Activated CD8-positive, alpha-beta T cell treated with anti-CD3 and anti-CD28 coated beads for 36 hours (primary cell): ENCODE data around the gene NKAIN2. TPM values are rescaled to one million over a fixed set of nuclear protein-coding genes. Genes with fewer than 3 reads are reported as not detected.

ENCODE experiments used
- ATAC-seq: fragments of 200-7000 bp; cut with Tn5 transposase; one replicate; pipeline ENCODE4 v1.10.0; 2021; ENCODE audit warnings: mild to moderate bottlenecking, moderate library complexity
- CTCF ChIA-PET: fragments of 350-600 bp; sonication (Branson Sonifier 250); formaldehyde crosslinking; loops from one replicate; lab custom pipeline; 2021; ENCODE audit warnings: antibody characterized with exemption; lab: Charles Lee
- POLR2A ChIA-PET: fragments of 350-600 bp; sonication (Branson Sonifier 250); formaldehyde crosslinking; loops from one replicate; lab custom pipeline; 2021; ENCODE audit warnings: antibody characterized with exemption; lab: Charles Lee
- DNase-seq: peaks from one replicate; pipeline ENCODE4 v3.0.0-alpha.2; 2020
- H3K27ac Mint-ChIP-seq: one replicate; pipeline ENCODE4 v1.8.0; 2021; ENCODE audit warnings: mild to moderate bottlenecking, mixed read lengths
- H3K27me3 Mint-ChIP-seq: one replicate; pipeline ENCODE4 v1.8.0; 2021; ENCODE audit warnings: mixed read lengths
- H3K36me3 Mint-ChIP-seq: one replicate; pipeline ENCODE4 v1.8.0; 2021; ENCODE audit warnings: low read depth, mixed read lengths
- H3K4me1 Mint-ChIP-seq: one replicate; pipeline ENCODE4 v1.8.0; 2021; ENCODE audit warnings: low read depth, mixed read lengths
- H3K4me3 Mint-ChIP-seq: one replicate; pipeline ENCODE4 v1.8.0; 2021; ENCODE audit warnings: mild to moderate bottlenecking, moderate library complexity, mixed read lengths
- H3K9me3 Mint-ChIP-seq: one replicate; pipeline ENCODE4 v1.8.0; 2021; ENCODE audit warnings: mixed read lengths
- intact Hi-C: fragments of 100-400 bp; cut with micrococcal nuclease; formaldehyde crosslinking; loops from one replicate; pipeline ENCODE4 v1.10.0; 2022
- total RNA-seq, 2 experiments: library from RNA; stranded (reverse); gene quantifications; one replicate each; pipeline ENCODE4 v1.2.3, GENCODE V29; 2021
- TF ChIP-seq, protein P1 (sequence below): fragments of 200-600 bp; IDR thresholded peaks from one replicate; pipeline ENCODE4 v1.8.0; 2022; ENCODE audit warnings: antibody characterized with exemption, mild to moderate bottlenecking

The NKAIN2 gene
- total RNA-seq, 2 experiments from 2014 or later, result not detected

DNA sequence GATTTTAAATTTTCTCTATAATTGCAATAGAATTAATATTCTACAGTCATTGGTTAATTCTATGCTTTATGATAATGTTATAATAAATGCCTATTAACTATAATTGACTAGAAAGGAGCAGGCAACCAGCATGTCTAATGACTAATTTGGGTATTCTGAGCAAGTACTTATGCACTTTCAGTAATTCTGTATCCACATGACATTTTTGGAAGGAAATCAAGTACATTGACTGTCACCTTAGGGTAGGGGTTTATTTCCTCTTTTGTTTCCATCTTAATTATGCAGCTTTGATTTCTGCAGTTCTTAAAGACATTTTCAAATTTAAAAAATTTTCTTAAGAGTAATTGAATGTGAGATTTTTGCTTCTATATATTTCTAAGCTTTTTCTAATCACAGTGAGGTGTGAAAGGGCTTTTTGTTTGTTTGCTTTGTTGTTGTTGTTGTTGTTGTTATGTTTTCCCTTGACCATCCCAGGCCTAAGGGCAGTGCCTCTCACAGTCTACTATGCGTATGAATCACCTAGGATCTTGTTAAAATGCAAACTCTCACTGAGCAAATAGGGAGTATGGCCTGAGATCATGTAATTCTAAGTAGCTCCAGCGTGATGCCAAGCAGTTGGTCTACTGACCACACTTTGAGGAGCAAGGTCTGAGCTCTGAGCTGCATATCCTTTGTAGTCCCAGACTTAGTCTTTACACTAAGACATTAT lies 691.4 kb downstream of the NKAIN2 start:
- H3K36me3 Mint-ChIP-seq, result no peaks in the 10 kb centered on the region
- ChIA-PET POLR2A (no interaction called here), CTCF (no interaction called here)
- H3K4me3 Mint-ChIP-seq, result no peak overlapping the region
- DNase-seq (no peak), ATAC-seq (no peak)
- no peaks in the 10 kb centered on the region for H3K27me3 Mint-ChIP-seq
- H3K27ac Mint-ChIP-seq, result no peak overlapping the region
- no peaks in the 10 kb centered on the region for H3K9me3 Mint-ChIP-seq
- TF ChIP-seq, protein P1, sequence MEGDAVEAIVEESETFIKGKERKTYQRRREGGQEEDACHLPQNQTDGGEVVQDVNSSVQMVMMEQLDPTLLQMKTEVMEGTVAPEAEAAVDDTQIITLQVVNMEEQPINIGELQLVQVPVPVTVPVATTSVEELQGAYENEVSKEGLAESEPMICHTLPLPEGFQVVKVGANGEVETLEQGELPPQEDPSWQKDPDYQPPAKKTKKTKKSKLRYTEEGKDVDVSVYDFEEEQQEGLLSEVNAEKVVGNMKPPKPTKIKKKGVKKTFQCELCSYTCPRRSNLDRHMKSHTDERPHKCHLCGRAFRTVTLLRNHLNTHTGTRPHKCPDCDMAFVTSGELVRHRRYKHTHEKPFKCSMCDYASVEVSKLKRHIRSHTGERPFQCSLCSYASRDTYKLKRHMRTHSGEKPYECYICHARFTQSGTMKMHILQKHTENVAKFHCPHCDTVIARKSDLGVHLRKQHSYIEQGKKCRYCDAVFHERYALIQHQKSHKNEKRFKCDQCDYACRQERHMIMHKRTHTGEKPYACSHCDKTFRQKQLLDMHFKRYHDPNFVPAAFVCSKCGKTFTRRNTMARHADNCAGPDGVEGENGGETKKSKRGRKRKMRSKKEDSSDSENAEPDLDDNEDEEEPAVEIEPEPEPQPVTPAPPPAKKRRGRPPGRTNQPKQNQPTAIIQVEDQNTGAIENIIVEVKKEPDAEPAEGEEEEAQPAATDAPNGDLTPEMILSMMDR, result no peak
- no peaks in the 10 kb centered on the region for H3K4me1 Mint-ChIP-seq
- intact Hi-C loops, result no loop called here

DNA sequence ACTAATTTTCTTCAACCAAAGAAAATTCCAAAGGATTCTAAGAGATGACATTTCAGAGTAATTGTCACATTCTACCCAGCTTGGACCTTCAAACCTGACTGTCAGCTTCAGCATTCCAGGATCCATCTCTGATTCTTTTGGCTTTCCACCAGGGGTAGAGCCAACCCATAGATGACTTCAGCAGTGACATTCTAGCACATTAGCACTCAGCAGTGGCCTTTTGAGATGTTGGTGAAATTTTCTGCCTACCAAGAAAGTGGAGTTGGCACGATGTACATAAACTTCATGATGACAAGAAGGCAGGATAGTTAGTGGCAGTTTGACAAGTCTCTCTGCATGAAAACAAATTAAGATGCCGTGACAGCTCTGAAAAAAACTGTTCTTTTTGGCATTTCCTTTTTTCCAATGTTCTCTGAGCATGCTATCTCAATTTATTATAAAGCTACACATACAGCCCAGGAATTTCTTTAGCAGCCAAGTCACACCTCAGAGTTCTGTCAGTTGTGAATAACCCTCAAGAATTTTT lies 692.1 kb downstream of the NKAIN2 start:
- H3K9me3 Mint-ChIP-seq, result no peaks in the 10 kb centered on the region
- H3K4me1 Mint-ChIP-seq, result no peaks in the 10 kb centered on the region
- intact Hi-C loops, result no loop called here
- DNase-seq (no peak), ATAC-seq (no peak)
- CTCF ChIA-PET, result no interaction called here
- TF ChIP-seq, protein P1, result no peak
- no peaks in the 10 kb centered on the region for H3K36me3 Mint-ChIP-seq
- H3K4me3 Mint-ChIP-seq, result no peak overlapping the region
- H3K27ac Mint-ChIP-seq, result no peak overlapping the region
- POLR2A ChIA-PET, result no interaction called here
- no peaks in the 10 kb centered on the region for H3K27me3 Mint-ChIP-seq

DNA sequence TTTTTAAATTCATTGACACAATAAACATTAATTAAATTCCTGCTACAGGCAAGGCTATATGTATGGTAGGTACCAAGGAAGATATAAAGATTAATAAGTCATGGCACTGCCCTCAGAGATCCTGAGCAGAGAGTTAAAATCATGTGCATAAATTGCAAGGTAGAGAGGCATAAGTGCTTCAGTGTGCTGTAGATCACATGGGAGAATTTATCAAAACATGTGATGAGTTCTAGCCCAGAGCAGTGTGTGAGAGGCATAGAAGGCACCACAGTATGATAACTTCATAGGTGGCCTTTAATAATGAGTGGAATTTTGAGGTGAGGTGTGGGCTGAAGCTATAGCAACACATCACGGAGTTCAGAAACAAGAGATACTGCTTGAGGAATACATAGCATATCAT lies 692.7 kb downstream of the NKAIN2 start:
- Mint-ChIP-seq H3K9me3 (no peaks in the 10 kb centered on the region), H3K4me1 (no peaks in the 10 kb centered on the region), H3K27me3 (no peaks in the 10 kb centered on the region), H3K4me3 (no peak overlapping the region), H3K27ac (no peak overlapping the region), H3K36me3 (no peaks in the 10 kb centered on the region)
- TF ChIP-seq, protein P1, result no peak
- ChIA-PET POLR2A (no interaction called here), CTCF (no interaction called here)
- intact Hi-C loops, result no loop called here
- no peak for DNase-seq
- no peak for ATAC-seq

- DNase-seq, result no peak
- H3K27me3 Mint-ChIP-seq, result no peaks in the 10 kb centered on the region
- ChIA-PET CTCF (no interaction called here), POLR2A (no interaction called here)
- intact Hi-C loops, result no loop called here
- no peak overlapping the region for H3K27ac Mint-ChIP-seq
- TF ChIP-seq, protein P1, result no peak
- no peaks in the 10 kb centered on the region for H3K9me3 Mint-ChIP-seq
- no peak for ATAC-seq
- no peak overlapping the region for H3K4me3 Mint-ChIP-seq
- no peaks in the 10 kb centered on the region for H3K36me3 Mint-ChIP-seq
- no peaks in the 10 kb centered on the region for H3K4me1 Mint-ChIP-seq
These were observed 708.8 kb downstream of the NKAIN2 start for GRCh38 chr6:124512431-124512830.

DNA sequence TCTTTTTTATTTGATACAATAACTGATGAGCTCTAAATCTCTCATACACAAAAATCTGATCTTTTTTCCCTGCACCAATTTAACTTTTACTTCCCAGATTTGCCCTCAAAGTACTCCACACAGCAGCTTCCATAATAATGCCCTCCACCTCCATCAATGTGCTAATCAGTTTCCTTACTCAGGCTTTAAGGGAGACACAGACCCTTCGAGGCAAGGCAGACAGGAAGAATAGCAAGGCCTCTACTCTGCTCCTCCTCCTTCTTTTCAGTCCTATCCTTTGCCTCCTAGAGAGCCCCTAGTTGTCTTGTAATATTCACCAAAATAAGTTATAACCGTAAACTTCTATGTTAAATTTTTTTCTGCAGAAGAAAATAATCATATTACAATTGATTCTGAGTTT lies 713.7 kb downstream of the NKAIN2 start:
- Mint-ChIP-seq H3K27me3 (no peaks in the 10 kb centered on the region), H3K4me3 (no peak overlapping the region), H3K27ac (no peak overlapping the region), H3K36me3 (no peaks in the 10 kb centered on the region), H3K9me3 (no peaks in the 10 kb centered on the region), H3K4me1 (no peaks in the 10 kb centered on the region)
- no peak for ATAC-seq
- CTCF ChIA-PET, result no interaction called here
- no peak for DNase-seq
- TF ChIP-seq, protein P1, result no peak
- intact Hi-C loops, result no loop called here
- POLR2A ChIA-PET, result no interaction called here
